NOMO-1 (cell line): ENCODE measurements around the gene GNG7.
"Not testable (repeated sequence)": the region's sequence is repeated elsewhere in the genome, so short reads cannot be mapped to it uniquely, and the experiment has no call there.

Experiments used
- DNase-seq, 2 experiments: peaks; one replicate each; lab custom pipeline; 2025; ENCODE audit not compliant: unreplicated experiment in 2 of 2; lab: John Stamatoyannopoulos, UW

GNG7 gene

GRCh38 chr19:2494084-2494446 is 208.4 kb downstream of the GNG7 start:
- DNase-seq, result no peak

DNA sequence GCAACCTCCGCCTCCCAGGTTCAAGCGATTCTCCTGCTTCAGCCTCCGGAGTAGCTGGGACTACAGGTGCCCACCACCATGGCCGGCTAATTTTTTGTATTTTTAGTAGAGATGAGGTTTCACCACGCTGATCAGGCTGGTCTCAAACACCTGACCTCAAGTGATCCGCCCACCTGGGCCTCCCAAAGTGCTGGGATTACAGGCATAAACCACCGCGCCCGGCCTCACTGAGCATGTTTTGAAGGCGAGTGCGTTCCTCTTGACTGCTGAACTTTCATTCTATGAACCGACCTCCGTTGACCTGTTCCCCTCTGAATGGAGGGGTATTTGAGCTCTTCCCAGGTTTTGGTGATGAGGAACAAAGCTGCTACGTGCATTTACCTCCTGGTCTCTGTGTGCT is 209.0 kb downstream of the GNG7 start:
- not testable (repeated sequence) for DNase-seq

- no peak for DNase-seq
Observed at GRCh38 chr19:2492870-2493269, 209.6 kb downstream of the GNG7 start.

DNA sequence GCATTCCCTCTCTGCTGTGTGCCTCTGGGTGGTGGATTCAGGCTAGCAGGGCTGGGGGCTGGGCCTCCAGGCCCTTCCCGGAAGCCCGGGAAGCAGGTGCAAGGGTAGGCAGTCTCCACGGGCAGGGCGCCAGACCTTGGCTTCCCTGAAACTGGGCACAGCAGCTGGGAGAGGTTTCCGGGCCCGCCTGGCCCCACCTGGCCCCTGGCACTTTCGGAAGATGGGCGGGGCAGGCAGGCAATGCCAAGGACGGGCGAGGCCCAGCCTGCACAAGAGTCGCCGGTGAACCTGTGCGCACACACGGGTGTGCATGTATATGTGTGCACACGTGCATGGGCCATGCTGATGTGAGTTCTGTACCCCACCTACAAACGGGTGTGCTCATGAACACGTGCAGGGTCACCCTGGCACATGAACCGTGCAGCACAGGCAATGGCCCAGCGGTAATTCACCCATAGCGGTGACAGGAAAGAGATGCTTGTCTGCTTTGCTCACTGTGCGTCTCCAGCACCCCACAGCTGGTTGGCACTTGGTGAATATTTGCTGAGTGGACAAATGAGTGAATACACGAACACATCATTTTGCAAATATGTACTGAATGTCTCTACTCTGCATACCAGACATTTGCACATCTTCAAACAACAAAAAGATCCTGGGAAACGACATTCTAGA is 211.2 kb downstream of the GNG7 start:
- DNase-seq, result no peak

- DNase-seq, result no peak
Observed at GRCh38 chr19:2490659-2491058, 211.8 kb downstream of the GNG7 start.

- DNase-seq, result peak; percentile 39 to 55
Observed at GRCh38 chr19:2488942-2489731, 213.4 kb downstream of the GNG7 start.

DNA sequence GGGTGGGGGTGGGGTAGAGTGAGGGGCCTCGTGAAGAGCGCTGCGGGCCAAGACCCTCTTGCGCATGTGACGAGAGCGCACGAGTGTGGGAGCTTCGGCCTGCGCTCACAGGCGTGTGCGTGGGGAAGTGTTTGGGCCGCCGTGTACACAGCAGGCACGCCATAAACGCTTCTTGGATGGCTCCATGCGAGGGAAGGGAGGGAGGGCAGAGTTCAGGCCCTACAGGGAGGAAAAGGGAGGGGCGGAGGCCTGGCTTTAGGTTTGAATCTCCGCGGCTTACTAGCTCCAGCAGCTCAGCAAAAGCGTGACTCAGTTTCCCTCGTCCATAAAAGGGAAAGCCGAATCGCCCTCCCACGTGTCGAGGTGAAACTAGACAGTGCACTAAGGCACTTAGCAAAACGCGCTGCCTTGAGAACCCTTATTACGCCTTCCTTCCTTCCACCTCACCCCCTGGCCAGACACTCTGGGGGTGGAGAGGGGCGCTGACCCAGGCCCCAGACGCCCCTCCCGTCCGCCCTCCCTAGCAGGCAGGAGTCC is 214.0 kb downstream of the GNG7 start:
- no peak for DNase-seq

DNA sequence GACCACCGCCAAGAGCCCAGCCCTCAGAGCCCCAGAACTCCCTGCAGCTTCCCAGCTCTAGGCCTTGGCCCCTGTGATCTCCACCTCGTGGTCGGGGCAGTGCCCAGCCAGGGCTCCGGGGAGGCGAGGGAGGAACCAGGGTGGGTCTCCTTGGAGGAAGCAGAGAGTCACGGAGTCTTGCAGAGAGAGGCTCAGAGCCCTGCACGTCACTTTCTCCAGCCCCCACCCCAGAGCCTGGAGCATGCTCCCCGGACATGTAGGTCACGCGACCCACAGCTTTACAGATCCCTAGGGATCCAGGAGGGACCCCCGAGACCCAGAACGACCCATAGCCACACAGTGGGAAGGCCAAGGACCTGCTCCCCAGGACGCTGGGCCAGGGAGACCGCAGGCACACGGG is 214.7 kb downstream of the GNG7 start:
- DNase-seq, result no peak

DNA sequence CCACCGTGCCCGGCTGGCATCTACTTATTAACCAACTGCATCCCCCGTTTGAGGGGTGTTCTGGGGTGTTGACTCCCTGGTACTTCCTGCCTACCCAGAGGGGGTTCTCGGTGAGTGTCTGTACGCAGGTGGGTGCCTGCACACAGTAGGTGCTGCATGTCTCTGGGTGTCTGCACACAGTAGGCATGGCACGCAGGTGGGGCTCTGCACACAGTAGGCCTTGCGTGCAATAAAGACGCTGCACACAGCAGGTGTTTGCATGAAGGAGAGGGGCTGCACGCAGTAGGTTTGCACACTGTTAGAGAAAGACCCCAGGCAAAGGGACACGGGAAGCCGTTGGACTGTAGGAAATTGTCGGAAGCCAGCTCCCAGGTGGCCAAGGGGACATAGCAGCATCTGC is 215.4 kb downstream of the GNG7 start:
- no peak for DNase-seq

DNA sequence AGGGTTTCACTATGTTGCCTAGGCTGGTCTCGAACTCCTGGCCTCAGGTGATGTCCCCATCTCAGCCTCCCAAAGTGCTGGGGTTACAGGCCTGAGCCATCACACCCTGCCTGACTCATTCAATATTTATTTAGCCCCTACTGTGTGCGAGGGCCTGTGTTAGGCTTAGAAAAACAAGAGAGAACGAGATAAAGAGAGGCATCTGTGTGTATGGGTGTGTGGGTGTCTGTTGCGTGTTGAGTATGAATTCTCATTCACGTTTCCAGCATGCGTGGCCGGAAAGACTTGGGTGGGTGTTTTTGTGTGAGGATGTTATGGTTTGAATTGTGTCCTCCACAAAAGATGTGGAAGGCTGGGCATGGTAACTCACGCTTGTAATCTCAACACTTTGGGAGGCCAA is 217.1 kb downstream of the GNG7 start:
- no peak for DNase-seq

- DNase-seq, result no peak
Observed at GRCh38 chr19:2484178-2484937, 218.1 kb downstream of the GNG7 start.

GRCh38 chr19:2483484-2484151 is 218.9 kb downstream of the GNG7 start:
- DNase-seq, result no peak

DNA sequence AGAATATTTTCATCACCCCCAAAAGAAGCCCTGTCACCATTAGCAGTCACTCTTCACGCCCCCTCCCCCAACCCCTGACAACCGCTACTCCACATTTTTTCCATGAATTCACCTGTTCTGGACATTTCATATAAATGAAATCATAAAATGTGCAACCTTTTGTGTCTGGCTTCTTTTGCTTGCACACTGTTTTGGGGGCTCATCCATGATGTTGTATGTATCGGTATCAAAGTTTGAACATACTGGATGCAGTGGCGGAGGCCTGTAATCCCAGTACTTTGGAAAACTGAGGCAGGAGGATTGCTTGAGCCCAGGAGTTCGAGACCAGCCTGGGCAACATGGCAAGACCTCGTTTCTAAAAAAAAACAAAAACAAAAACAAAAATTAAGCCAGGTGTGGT is 219.4 kb downstream of the GNG7 start:
- no peak for DNase-seq

DNA sequence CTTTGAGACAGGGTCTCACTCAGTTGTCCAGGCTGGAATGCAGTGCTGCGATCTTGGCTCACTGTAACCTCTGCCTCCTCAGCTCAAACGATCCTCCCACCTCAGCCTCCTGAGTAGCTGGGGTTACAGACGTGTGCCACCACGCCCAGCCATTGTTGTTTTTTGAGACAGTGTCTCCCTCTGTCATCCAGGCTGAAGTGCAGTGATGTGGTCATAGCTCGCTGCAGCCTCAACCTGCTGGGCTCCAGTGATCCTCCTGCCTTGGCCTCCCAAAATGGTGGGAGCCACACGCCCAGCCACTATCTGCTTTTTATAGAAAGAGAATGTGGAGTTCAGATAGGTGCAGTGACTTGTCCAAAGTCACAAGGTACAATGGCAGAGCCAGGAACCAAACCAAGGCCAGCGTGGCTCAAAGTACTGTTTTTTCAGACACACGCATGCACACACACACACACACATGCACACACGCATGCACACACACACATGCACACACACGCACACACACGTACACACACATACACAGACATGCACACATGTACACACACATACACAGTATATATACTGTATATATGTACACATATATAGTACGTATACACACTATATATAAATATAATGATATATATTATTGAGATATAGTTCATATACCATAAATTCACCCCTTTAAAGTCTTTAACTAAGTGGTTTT is 220.0 kb downstream of the GNG7 start:
- DNase-seq, result no peak

DNA sequence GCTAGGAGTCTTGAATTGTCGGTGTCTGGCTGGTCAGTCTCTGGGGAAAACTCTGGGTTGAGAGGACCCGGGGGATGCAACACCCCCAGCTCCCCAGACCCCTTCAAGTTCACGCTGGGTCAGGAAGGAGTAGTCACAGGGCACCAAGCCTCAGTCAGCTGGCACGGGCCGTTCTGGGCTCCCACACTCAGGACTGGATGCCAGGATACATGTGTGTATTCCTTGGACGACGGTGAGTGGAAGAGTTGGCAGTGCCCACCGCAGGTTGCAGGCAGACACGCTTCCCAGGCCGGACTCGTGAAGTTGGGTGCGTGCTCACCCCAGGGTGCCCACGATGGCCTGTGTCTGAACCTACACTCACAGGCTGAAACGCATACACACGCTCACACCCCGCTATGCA is 221.0 kb downstream of the GNG7 start:
- no peak for DNase-seq

DNA sequence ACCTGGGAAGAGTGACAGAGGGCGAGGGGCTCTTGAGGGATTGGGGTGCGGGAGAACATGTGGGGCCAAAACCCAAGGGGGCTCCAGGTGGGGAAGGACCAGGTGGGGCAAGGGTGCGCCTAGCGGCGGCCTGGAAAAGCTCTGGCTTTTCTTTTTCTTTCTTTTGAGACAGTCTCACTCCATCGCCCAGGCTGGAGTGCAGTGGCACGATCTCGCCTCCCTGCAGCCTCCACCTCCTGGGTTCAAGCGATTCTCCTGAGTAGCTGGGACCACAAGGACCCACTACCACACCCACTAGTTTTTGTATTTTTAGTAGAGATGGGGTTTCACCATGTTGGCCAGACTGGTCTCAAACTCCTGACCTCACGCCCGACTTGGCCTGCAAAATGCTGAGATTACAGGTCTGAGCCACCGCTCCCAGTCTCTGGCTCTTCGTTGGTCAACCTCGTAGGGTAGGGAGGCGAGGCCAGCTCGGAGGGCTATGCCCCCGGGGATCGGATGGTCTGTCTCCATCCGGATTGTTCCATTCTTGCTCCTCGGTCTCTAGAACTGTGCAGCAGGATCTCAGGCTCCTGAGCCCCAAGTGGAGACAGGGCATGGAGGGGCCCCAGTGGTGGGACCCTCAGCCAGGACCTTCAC is 222.8 kb downstream of the GNG7 start:
- no peak for DNase-seq

DNA sequence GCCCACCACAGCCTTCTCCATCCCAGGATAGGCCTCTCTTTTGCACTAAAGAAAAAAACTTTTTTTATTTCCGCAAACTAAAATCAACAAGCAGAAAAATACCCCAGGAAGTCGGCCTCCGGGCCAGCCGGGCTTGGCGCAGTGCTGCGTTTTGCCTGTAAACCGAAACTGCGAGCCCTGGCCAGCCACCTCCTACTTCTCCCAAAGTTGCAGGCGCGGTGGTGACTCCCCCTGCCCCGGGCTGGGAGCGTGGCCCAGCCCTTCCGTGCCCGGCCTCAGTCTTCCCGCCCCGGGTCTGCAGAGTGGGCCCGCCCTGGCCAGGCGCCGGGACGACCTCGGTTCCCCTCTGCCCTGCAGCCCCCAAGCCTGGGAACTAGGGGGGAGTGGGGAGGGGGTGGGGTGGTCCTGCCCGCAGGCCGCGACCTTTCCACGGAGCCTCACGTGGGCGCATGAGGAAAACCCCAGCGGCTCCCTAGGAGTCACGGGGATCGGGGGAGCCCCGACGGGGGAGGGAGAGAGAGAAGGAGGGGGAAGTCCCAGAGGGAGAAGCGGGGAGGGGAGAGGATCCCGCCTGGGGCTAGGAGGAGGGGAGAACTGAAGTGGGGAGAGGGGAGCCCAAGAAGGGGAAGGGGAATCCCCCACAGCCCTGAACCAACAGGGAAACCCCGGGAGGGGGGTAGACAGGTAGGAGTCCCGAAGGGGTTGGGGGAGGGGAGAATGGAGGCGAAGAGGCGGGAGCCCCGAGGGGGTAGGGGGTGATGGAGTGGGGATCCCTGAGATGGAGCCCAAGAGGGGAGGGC is 223.5 kb downstream of the GNG7 start:
- peak; percentile 66 to 81 for DNase-seq

DNA sequence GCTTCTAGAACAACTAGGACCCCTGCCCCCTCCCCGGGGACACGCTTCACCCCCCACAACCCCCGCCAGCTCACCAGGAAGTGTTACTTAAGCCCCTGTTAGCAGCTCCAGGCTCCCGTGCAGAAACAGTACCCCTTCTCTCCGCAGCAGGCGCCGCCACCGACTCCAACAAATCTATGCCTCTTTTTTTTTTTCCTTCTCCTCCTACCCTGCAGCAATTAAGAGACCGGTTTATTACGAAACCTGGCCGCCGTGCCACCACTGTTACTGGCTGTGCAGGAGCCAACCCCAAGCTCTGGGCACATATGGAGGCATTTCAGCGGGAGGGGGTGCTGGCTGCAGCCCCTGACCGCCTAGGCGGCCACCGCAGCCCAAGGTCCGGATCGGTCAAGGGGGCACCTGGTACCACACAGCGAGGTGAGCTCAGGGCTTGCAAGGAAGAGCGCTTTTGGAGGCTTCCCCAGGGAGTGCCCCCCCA is 224.2 kb downstream of the GNG7 start:
- peak; percentile 92 to 93 for DNase-seq

GRCh38 chr19:2477732-2478191 is 224.7 kb downstream of the GNG7 start:
- DNase-seq, result peak in 1 of 2 experiments; percentile 64
